GM21515 (cell line): ENCODE data around the gene SAA1.
"Not testable (repeated sequence)": the region's sequence is repeated elsewhere in the genome, so short reads cannot be mapped to it uniquely, and the experiment has no call there.

Experiments used
- ATAC-seq: cut with Tn5 transposase; IDR thresholded peaks from one replicate; pipeline ENCODE4 v1.9.1; 2021; ENCODE audit not compliant: unreplicated experiment

SAA1 gene

DNA sequence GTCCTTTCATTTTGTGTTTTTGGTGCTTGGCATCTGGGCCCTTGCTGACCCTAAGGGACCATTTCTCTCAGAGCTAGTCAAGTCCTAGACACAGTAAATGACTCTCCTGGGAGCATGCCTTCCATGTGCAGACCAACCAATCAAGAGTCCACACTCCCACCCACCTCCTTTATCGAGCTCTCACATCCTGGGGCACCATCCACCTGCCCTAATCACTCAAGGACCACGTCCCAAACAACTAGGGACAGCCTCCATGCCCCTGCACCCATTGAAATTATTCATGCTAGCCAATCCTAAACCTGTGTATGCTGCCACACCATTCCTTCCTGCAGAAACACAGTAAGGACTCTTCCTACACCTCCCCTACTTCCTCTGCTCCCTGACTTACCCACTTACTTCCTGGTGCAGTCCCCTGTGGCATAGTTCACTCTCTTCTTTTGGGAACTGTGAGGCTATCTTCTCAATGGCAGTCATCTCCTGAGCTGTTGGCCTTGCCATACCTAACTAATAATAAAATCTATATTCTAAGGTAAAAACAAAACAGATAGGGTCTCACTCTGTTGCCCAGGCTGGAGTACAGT lies 11.2 kb upstream of the SAA1 start:
- no peak for ATAC-seq

DNA sequence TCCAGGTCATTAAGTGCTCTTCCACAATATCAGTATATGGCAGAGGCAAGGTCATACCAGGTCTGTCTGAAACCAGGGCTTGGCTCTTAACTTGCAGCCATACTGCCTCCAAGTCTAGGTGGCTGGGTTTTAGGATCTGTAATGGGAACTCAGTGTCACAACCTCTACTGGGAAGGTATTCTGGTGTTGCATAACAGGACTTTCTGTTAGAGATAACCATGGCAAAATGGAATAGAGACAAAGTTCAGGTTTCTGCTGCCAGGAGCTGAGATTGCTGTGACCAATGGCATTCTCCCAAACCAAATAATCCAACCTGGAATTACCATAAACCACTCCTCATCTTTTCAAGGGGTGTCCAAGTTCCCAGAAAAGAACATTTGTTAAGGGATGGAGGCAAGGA lies 6.8 kb upstream of the SAA1 start:
- no peak for ATAC-seq

DNA sequence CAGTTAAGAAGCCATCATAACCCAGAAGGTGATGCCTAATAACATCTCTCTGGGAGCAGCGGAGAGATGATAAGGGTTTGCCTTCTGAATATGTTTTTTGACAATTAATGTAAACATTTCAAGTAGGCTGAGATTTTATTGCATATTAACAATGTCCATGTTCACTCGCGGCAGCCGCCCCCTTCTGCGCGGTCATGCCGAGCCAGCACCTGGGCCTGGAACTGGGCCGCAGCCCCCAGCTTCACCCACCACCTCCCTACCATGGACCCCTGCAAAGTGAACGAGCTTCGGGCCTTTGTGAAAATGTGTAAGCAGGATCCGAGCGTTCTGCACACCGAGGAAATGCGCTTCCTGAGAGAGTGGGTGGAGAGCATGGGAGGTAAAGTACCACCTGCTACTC lies 4.3 kb upstream of the SAA1 start:
- no peak for ATAC-seq

DNA sequence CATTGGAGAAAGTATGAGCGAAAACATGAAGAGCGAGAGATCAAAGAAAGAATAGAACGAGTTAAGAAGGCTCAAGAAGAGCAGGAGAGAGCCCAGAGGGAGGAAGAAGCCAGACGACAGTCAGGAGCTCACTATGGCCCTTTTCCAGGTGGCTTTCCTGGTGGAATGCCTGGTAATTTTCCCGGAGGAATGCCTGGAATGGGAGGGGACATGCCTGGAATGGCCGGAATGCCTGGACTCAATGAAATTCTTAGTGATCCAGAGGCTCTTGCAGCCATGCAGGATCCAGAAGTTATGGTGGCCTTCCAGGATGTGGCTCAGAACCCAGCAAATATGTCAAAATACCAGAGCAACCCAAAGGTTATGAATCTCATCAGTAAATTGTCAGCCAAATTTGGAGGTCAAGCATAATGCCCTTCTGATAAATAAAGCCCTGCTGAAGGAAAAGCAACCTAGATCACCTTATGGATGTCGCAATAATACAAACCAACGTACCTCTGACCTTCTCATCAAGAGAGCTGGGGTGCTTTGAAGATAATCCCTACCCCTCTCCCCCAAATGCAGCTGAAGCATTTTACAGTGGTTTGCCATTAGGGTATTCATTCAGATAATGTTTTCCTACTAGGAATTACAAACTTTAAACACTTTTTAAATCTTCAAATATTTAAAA lies 3.2 kb upstream of the SAA1 start:
- ATAC-seq = not testable (repeated sequence)

DNA sequence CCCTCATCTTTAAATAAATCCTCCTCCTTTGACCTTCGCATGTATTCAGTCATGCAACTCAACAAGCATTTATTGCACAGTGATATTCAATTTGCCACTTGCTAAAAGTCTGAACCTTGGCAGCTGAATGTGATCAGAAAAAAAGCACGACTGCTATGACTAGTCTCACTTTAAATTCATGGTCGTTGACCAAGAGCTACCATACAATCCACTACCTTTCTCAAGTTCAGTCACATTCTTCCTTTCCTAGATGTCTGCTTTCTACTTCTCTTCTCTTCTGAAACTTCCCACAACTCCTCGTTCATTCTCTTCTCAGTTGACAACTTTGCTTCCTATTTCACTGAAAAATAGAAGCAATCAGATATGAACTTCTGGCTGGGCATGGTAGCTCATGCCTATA lies 2.0 kb upstream of the SAA1 start:
- ATAC-seq = no peak

DNA sequence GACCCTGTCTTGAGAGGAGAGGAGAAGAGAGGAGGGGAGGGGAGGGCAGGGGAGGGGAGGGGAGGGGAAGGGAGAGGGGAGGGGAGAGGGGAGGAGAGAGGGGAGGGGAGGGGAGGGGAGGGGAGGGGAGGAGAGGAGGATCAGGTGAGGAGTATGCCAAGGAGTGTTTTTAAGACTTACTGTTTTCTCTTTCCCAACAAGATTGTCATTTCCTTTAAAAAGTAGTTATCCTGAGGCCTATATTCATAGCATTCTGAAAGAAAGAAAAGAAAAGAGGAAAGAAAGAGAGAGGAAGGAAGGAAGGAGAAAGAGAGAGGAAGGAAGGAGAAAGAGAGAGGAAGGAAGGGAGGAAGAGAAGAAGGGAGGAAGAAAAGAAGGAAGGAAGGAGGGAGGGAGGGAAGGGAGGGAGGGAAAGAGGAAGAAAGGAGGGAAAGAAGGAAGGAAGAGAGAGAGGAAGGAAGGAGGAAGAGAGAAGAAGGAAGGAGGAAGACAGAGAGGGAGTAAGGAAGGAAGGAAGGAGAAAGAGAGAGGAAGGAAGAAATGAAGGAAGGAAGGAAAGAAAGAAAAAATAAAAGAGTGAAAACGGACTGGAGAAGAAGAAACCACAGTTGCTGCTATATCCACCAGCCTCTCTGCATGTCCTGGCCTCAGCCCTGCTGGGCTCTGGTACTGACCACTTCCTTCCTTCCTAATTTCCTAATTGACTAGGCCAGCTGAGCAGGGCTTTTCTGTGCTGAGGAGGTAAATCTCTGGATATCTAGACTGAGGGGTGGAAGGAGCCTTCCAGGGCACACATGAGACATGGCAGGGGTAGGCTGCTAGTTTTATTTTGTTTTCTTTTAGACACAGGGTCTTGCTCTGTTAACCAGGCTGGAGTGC lies 1.1 kb upstream of the SAA1 start:
- no peak for ATAC-seq

DNA sequence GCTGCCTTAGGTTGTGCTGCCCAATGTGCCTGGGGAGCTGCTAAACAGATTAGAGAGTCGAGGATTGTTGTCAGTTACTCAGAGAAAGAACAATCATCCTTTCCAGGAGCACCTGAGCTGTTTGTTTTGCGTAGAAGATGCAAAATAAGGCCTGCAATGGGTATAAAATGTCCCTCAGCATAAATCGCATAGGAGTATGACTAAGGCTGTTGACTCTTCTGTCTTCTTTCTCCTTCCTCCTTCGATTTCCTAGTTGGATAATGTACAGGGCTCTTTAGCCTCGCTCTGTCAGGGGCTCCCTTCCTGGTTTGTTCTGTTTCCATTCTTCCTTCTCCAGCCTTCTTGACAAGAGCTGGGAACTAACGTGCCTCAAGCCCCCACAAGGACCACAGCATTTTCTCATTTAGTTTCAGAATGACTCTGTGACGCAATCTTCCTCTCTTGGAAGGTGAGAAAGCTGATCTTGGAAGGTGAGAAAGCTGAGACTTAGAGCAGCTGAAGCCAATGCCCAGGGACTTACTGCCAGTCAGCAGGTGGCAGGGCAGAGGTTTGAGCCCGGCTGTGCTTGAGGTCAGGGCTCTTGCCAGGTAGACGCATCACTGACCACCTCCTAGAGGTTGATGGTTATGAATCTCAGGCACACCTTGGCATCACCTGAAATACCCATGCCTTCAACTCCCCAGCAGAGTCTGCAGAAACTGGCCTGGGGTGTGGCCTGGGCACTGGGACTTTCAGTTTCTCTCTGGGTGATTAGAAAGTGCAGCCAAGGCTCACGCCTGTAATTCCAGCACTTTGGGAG lies 1.5 kb downstream of the SAA1 start:
- peak; percentile 37 for ATAC-seq

DNA sequence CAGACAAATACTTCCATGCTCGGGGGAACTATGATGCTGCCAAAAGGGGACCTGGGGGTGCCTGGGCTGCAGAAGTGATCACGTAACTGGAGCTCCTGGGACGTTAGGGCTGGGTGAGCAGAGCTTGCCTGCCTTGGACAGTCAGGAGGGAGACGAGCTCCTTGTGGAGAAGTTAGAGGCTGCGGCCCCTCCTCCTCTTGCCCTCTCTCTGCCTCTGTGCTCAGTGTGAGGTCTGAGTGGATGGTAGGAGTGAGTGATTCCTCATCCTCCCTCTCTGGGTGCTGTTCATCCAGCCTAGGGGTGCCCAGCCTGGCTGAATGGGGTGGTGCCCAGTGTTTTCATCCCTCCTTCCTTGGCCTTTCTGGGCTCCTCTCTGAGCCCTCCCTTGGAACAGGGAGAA lies 3.2 kb downstream of the SAA1 start:
- not testable (repeated sequence) for ATAC-seq

DNA sequence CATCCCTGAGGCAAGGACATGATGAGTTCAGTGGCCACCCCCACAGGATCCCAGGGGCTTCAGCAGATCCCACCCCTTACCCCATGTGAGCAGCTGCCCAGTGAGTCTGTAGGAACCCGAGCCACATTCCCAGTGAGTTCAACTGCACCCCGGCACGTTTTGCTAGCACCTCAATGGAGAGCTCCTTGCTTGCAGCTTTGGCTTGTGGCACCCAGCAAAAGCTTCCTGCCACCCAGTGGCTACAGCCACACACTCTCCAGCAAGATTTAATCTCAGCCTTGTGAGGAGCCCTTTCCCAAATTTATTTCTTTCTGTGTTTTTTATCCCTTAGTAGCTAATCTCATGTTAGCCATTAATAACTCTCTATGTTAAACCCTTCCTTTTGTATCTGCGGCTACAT lies 4.0 kb downstream of the SAA1 start:
- no peak for ATAC-seq

DNA sequence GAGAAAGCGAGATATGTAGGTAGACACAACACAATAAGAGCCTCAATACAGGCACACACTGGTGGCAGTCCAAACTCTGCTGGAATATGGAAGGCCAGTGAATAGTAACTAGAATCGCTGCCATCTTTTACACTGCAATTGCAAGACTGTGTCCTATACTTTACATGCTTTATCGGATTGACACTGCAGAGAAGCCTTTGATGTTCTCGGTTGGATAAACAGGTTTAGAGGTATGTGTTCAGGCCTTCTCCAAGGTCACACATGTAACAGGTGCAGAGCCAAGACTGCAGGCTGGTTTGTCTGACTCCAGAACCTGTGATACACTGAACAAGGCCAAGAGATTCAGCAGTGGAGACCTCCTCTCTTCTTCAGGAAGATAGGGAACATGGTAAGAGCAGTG lies 5.1 kb downstream of the SAA1 start:
- ATAC-seq = no peak

DNA sequence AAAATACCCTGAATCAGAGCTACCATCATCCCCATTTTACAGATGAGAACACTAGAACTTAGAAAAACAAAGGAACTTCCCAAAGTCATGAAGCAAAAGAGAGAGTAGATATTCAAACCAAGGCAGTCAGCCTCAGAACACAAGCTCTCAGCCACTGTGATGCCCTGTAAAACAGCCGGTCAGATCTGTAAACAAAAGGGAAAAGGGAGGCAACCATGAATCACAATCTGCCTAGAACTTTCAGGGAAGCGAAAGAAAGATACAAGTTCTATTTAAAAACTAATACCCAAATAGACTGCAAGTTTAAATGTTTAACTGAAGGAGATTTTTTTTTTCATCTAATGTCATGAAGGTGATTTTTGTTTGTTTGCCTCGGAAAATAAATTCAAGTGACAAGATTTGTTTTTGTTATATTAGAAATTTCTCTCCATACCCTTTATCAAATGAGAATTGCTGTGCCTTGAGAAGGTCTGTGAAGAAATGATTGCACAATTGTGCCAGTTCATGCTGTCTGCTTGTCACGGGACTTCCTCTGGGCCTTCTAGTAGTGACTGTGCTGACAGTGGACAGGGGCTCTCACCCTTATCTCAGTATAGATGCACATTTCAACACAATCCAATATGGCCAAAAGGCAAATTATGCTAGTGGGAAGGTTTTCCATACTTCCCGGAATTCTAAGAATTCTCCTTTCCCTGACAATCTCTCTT lies 11.7 kb downstream of the SAA1 start:
- ATAC-seq = no peak

DNA sequence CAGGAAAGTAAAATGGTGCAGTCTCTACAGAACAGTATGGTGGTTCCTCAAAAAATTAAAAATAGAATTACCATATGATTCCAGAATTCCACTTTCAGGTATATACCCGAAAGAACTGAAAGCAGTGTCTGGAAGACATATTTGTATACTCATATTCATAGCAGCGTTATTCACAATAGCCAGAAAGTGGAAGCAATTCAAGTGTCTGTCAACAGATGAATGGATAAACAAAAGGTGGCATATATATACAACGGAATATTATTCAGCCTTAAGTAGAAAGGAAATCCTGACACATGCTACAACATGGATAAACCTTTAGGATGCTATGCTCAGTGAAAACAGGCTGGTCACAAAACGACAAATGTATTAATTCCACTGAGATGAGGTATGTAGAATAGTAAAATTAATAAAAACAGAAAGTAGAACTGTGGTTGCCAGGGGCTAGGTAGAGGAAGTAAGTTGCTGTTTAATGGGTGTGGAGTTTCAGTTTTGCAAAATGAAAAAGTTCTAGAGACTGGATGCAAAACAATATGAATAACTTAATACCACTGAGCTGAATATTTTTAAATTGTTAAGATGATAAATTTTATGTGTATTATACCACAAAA lies 14.5 kb downstream of the SAA1 start:
- ATAC-seq = peak; percentile 83

DNA sequence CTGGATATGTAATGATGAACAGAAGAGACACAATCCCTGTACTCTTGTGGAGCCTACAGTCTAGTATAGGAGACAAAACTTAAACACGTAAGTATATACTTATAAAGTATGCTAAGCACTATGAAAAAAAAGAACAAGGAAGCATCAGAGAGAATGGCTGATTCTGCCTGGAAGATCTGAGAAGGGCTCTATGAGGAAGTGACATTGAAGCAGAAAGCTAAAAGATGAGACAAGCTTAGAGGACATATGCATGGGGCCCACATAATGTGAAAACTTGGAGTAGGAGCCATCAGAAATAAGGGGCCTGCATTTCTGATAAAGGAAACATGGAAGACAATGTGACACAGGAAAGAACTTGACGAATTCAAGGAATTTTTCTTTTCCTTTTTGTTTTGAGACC lies 16.6 kb downstream of the SAA1 start:
- ATAC-seq = no peak

DNA sequence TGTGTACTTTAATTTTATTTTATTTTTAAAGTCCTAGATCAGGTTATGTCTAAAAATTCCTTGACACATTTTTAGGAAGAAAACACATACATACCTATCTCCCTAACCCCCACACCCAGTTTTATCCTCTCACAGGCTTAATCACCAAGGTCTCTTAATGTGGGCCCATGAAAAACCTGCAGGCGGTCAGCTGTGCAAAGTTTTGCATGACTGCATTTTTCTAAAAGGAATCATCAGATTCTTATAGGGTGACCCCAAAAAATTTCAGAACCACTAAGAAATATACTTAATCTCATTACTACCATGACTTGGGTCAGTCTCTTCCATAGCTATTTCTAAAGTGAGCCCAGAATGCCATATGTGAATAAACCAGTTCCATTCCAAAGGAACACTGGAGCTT lies 19.8 kb downstream of the SAA1 start:
- ATAC-seq = no peak

DNA sequence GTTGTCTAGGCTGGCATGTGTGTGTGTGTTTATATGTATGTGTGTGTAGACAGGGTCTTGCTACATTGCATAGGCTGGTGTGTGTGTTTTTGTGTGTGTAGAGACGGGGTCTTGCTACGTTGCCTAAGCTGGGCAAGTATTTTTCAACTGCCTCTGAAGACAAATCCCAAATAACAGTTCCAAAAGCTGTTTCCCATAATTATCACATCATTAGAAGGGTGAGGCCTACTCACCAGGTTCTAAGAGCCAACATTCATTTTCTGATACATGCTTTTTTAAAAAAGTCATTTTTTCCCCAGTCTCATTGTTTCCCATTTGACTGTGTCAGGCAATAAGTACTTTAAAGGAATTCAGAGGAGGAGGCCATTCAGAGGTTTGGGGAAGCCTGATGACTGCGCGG lies 22.8 kb downstream of the SAA1 start:
- ATAC-seq = no peak

DNA sequence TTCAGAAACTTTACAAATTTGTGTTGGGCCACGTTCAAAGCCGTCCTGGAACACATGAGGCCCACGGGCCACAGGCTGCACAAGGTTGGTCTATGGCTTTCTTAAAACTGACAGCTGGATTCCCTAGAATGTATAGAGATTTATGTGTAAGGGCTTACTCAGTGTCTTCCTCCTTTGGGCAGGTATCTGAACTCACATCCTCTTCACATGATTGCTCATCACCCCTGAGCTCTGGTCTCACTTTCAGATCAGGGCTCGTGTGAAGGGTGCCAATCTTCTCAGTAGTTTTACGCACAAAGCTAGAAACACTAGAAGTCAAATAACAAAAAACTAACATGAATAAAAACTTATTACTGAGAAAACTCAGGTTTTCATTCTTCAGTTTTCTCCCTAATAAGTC lies 28.8 kb downstream of the SAA1 start:
- ATAC-seq = no peak

DNA sequence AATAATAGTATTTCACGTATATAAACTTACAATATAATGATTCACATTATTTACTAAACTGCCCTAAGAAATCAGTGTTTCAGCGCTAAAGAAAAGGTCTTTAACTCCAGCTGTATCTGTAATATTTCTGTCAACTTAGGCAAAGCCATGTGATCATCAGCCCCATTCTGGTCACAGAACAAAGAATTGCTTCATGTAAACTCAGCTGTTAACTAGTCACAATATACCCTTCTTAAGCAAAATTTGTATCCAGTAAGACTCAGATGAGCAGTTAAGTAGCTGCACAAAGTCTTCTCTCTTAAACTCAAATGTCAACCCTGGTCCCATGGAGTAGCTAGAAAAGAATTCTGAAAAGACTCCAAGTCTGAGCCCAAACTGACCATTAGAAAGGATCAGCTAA lies 29.3 kb downstream of the SAA1 start:
- no peak for ATAC-seq

DNA sequence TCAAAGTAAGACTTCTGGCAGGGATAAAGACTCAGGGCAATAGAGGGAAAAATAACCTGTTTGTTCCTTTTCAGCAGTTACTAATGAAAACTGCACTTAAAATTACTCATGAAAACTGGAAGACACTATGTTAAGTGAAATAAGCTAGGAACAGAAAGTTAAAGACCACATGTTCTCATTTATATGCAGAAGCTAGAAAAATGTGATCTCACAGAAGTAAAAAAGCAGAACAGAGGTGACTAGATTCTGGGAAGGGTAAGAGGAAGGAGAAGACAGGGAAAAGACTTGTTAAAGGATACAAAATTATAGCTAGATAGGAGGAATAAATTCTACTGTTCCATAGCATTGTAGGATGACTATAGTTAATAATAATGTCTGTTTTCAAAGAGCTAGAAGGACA lies 33.7 kb downstream of the SAA1 start:
- ATAC-seq = no peak

DNA sequence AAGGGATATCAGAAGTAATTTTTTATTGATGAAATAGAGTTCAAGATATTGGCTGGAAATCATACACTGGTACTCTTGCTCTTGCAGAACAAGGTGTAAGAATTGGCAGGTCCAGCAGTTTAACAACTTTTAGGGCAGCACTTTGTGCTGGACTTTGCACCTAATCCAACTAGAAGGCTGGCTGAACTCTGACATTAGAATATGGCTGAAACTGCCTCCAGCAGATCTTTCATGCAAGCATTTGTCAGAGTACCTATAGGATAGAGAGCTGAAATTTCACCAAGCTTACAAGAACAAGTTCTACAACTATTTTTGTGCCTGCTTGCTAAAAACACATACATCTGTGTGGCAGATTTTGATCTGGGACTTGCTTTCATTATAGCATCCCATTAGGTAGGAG lies 38.7 kb downstream of the SAA1 start:
- ATAC-seq = no peak

DNA sequence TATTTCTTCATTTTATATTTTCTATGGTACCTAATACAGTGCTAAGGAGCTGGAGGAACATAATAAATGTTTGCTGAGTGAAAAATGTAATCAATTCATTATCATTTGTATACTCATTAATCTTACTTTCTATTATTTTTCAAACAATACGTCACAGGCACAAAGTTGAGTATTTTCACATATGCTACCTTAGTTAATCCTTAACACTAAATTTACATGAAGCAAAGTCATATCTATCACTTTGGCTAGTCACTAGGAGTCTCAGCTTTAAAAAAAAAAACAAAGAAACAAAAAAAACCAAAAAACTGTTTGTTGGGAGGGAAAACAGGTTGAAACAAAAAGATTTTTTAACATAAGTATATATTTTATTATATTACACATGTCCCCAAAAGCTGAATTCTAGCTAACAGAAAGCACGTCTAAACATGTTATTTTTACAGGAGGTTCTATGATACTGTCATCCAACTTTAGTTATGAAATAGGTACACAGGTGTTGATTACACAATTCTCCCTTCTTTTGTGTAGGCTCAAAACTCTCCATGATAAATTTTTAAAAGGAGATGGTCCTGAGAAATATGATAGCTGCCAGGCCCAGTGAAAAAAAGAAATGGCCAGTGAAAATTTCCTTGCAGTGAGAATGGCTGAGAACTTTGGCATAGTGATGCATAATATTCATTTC lies 41.5 kb downstream of the SAA1 start:
- ATAC-seq = no peak
